Esophagus muscularis mucosa (tissue), 4 donors: ENCODE data around the gene DDX24. TPM values are rescaled to one million over a fixed set of nuclear protein-coding genes. Genes with fewer than 3 reads are reported as not detected.

Experiments used
- DNase-seq: peaks from one replicate; pipeline ENCODE4 v3.0.0-alpha.2; 2017; ENCODE audit errors: extremely low spot score
- H3K27ac ChIP-seq, 4 donors: fragments of 200-600 bp; sonication (generic); replicated peaks in 1 of 4; 1 replicate in 3 of 4; 2 replicates in 1 of 4; pipeline ENCODE4 v1.5.1; 2016 to 2019; ENCODE audit warnings: mild to moderate bottlenecking in 1 of 4
- H3K27me3 ChIP-seq, 4 donors: fragments of 200-600 bp; sonication (generic); one replicate each; pipeline versions ENCODE4 v1.5.1 to v1.6.0; 2016 to 2019
- H3K36me3 ChIP-seq, 4 donors: fragments of 200-600 bp; sonication (generic); one replicate each; pipeline ENCODE4 v1.5.1; 2016 to 2019
- H3K4me1 ChIP-seq, 4 donors: fragments of 200-600 bp; sonication (generic); one replicate each; pipeline ENCODE4 v1.5.1; 2016 to 2019
- H3K4me3 ChIP-seq, 4 donors: fragments of 200-600 bp; sonication (generic); 1 replicate in 2 of 4; 2 replicates in 2 of 4; pipeline ENCODE4 v1.5.1; 2016 to 2019; ENCODE audit warnings: mild to moderate bottlenecking in 4 of 4, moderate library complexity in 1 of 4
- H3K9me3 ChIP-seq, 4 donors: fragments of 200-600 bp; sonication (generic); 1 replicate in 3 of 4; 2 replicates in 1 of 4; pipeline ENCODE4 v1.5.1; 2016 to 2019
- EP300 ChIP-seq: sonication (generic); formaldehyde crosslinking; IDR thresholded peaks from one replicate; pipeline ENCODE4 v1.6.1; 2017; ENCODE audit warnings: antibody characterized with exemption
- POLR2A ChIP-seq: fragments of 450-650 bp; IDR thresholded peaks from one replicate; pipeline ENCODE4 v1.6.1; 2017; ENCODE audit warnings: antibody characterized with exemption, moderate library complexity, mild to moderate bottlenecking, low read depth
- POLR2AphosphoS5 ChIP-seq, 2 donors: sonication (generic); formaldehyde crosslinking; IDR thresholded peaks; one replicate each; pipeline ENCODE4 v1.6.1; 2017; ENCODE audit warnings: antibody characterized with exemption in 2 of 2
- WGBS: methylation state at CpG from one replicate; pipeline ENCODE4 v1.1.5; 2018; 5-methylcytosine and 5-hydroxymethylcytosine counted together
- intact Hi-C: fragments of 100-400 bp; cut with DNase I; formaldehyde crosslinking; loops from one replicate; pipeline ENCODE4 v1.15.1; 2023
- total RNA-seq, 4 donors: library from RNA; depleted of rRNA; stranded (reverse); fragments of >200 nt; gene quantifications; one replicate each; pipeline versions ENCODE4 v1.1.0 to v1.2.1, GENCODE V29; 2016
- TF ChIP-seq, protein P1 (sequence below), 3 experiments: fragments of 200-600 bp in 2 of 3; fragments of 450-650 bp in 1 of 3; sonication (generic) in 2 of 3; IDR thresholded peaks; one replicate each; pipeline ENCODE4 v1.5.1; 2017 to 2019; ENCODE audit warnings: antibody characterized with exemption in 3 of 3, mild to moderate bottlenecking in 2 of 3, moderate library complexity in 1 of 3

DDX24 gene
- total RNA-seq, 4 donors from 2014 or later = 142 to 215 (median 176) TPM

DNA sequence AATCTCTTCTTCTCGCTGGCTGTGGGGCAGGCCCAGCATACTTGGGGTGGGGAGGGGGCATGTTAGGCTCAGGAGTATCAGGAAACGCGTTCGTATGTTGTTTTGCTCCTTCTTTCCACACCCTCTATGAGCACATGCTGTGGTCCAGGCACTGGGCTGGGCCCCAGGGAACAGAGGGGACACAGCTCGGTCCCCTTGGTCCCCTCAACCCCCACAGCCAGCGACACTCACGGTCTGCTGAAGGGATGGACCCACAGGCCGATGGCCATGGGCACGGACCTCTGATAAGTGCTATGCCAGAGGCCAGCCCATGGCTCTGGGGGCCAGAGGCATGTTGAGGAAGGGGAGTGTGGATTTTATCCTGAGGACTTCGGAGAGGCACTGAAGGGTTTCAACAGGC is 35.7 kb upstream of the DDX24 start:
- Histone ChIP-seq H3K9me3 (peaks cover 0 to 23% (median 19%) of the 10 kb centered on the region in 4 donors), H3K4me3 (no peak overlapping the region), H3K27ac (no peak overlapping the region), H3K4me1 (peaks cover 22 to 27% (median 23%) of the 10 kb centered on the region in 4 donors), H3K27me3 (peaks cover 0 to 7% (median 0%) of the 10 kb centered on the region in 4 donors), H3K36me3 (peaks cover 0 to 8% (median 3%) of the 10 kb centered on the region in 4 donors)
- no peak for TF ChIP-seq POLR2AphosphoS5 (IDR thresholded peaks at IDR 0.05)
- TF ChIP-seq, protein P1, sequence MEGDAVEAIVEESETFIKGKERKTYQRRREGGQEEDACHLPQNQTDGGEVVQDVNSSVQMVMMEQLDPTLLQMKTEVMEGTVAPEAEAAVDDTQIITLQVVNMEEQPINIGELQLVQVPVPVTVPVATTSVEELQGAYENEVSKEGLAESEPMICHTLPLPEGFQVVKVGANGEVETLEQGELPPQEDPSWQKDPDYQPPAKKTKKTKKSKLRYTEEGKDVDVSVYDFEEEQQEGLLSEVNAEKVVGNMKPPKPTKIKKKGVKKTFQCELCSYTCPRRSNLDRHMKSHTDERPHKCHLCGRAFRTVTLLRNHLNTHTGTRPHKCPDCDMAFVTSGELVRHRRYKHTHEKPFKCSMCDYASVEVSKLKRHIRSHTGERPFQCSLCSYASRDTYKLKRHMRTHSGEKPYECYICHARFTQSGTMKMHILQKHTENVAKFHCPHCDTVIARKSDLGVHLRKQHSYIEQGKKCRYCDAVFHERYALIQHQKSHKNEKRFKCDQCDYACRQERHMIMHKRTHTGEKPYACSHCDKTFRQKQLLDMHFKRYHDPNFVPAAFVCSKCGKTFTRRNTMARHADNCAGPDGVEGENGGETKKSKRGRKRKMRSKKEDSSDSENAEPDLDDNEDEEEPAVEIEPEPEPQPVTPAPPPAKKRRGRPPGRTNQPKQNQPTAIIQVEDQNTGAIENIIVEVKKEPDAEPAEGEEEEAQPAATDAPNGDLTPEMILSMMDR (IDR thresholded peaks at IDR 0.05) = no peak
- no peak for TF ChIP-seq POLR2A
- no peak for TF ChIP-seq EP300
- DNase-seq = no peak
- intact Hi-C loops = no loop called here
- 89% methylated on average over 6 of the region's 10 CpGs for WGBS

DNA sequence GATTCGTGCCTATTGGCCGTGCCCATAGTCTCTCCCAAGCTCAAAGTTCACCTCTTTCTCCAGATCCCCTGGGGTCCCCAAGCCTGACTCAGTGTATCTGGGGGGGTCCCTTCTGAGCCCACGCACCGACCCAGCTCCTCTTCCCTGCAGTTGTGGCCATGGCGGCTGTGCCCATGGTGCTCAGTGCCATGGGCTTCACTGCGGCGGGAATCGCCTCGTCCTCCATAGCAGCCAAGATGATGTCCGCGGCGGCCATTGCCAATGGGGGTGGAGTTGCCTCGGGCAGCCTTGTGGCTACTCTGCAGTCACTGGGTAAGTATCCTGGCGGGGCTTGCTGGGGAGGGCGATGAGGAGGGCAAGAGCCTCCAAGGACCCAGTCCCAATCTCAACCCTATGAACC is 34.6 kb upstream of the DDX24 start:
- H3K27me3 ChIP-seq = peaks cover 0 to 7% (median 0%) of the 10 kb centered on the region in 4 donors
- no peak overlapping the region for H3K4me3 ChIP-seq
- TF ChIP-seq POLR2A (no peak), POLR2AphosphoS5 (IDR thresholded peaks at IDR 0.05) (no peak), EP300 (no peak)
- TF ChIP-seq, protein P1 (IDR thresholded peaks at IDR 0.05) = no peak
- peaks cover 22 to 29% (median 24%) of the 10 kb centered on the region in 4 donors for H3K4me1 ChIP-seq
- peak overlapping the region in 2 of 4 donors; percentile 41 to 53 for H3K27ac ChIP-seq
- no peak for DNase-seq
- peaks cover 0 to 18% (median 14%) of the 10 kb centered on the region in 4 donors for H3K9me3 ChIP-seq
- peaks cover 0 to 8% (median 3%) of the 10 kb centered on the region in 4 donors for H3K36me3 ChIP-seq
- 90% methylated on average over 15 of the region's 15 CpGs for WGBS
- intact Hi-C loops = no loop called here

DNA sequence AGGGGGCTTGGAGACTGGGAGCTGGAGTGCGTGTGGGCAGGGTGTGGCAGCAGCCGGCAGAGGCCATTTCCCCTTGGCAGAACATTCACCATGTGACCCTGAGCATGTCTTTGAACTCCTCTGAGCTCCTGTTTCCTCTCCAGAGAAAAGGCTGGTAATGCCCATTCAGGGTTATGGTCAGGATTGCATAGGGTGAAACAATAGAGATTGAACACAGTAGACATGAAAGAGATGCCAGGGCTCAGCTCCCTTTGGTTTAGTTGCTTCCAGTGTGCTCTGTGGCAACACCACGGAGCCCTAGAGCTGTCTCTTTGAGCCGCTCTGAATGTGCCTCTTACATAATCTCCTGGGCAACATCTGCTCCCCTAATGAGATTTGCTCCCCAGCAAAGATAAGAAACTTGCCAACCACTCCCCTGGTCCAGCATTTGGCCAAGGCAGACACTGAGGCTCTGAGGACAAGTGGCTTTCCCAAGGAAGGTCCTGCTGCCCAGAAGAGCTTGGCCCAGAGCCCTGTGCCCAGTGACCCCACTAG is 34.1 kb upstream of the DDX24 start:
- H3K9me3 ChIP-seq = peaks cover 0 to 13% (median 10%) of the 10 kb centered on the region in 4 donors
- peak overlapping the region in 3 of 4 donors; percentile 17 to 80 (median 72) for H3K27ac ChIP-seq
- H3K36me3 ChIP-seq = peaks cover 0 to 8% (median 3%) of the 10 kb centered on the region in 4 donors
- intact Hi-C loops = no loop called here
- DNase-seq = no peak
- H3K27me3 ChIP-seq = peaks cover 0 to 7% (median 0%) of the 10 kb centered on the region in 4 donors
- no peak for TF ChIP-seq POLR2A
- TF ChIP-seq EP300 = no peak
- TF ChIP-seq, protein P1 (IDR thresholded peaks at IDR 0.05) = no peak
- peak; percentile 20 to 46 for TF ChIP-seq POLR2AphosphoS5 (IDR thresholded peaks at IDR 0.05)
- 56% methylated on average over 4 of the region's 4 CpGs for WGBS
- no peak overlapping the region for H3K4me3 ChIP-seq
- peaks cover 22 to 32% (median 27%) of the 10 kb centered on the region in 4 donors for H3K4me1 ChIP-seq

DNA sequence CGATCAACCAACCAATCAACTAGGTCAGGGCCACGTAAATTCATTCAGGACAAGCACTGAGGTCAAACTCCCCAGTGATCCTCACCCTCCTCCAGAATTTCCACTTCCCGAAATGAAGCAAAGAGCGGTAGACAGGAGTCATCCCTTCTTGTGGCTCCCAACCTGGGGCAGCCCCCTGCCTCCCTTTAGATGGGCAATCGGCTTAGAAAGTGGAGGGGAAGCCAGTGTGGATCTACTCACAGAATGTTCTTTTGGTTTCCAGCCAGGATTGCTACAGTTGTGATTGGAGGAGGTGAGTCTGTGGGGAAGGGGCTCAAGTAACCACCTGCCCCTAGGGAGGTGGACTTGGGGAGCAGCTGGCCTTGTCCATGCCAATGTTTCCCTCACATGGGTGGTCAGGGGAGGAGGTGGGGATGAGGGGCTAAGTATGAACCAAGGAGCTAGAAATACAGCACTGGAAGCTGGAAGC is 33.6 kb upstream of the DDX24 start:
- no peak overlapping the region for H3K4me3 ChIP-seq
- peak overlapping the region; percentile 72 to 82 (median 77) for H3K27ac ChIP-seq
- 74% methylated on average over 5 of the region's 5 CpGs for WGBS
- peaks cover 27 to 37% (median 32%) of the 10 kb centered on the region in 4 donors for H3K4me1 ChIP-seq
- peaks cover 0 to 8% (median 3%) of the 10 kb centered on the region in 4 donors for H3K36me3 ChIP-seq
- intact Hi-C loops = no loop called here
- peaks cover 0 to 7% (median 0%) of the 10 kb centered on the region in 4 donors for H3K27me3 ChIP-seq
- DNase-seq = no peak
- TF ChIP-seq POLR2A (no peak), POLR2AphosphoS5 (IDR thresholded peaks at IDR 0.05) (no peak), EP300 (no peak)
- TF ChIP-seq, protein P1 (IDR thresholded peaks at IDR 0.05) = no peak
- H3K9me3 ChIP-seq = peaks cover 0 to 8% (median 6%) of the 10 kb centered on the region in 4 donors
